ENCODE results near the gene KCNH2.

The KCNH2 gene

DNA sequence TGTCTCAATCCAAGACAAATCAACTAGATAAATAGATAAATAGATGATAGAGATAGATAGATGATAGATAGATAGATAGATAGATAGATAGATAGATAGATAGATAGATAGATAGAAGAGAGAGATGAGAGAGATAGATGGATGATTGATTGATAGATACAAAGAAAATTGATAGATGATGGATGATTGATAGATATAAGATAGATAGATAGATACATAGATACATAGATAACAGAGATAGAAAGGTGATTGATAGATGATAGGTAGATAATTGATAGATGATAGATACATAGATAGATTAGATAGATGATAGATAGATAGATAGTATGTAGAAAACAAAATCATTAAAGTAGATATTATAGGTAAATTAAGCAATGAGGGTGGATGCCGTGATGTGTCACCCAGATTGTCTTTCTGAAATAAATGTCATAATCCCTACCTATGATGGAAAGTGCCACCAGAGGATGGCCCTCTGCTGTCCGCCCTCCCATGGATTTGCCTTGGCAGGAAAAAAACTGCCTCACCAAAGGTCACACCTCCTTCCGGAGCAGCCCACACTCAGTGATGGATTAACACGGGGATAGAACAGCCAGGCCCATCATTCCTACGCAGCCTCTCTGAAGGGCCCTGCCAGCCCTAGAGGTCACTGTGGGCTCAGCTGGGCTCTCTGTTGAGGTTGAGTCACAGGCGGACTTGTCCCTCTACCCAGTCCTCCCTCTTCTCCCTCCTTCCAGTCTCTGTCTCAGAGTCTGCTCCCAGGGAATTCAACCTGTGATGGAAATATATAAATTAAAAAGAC is 50.8 kb downstream of the KCNH2 start:
- H3K4me3 ChIP-seq (replicated peaks; ENCODE audit: low read depth, low read length): no peak overlapping the region
- no peaks in the 10 kb centered on the region; the same call in 1 of the 2 replicates for H3K27me3 ChIP-seq (replicated peaks; ENCODE audit: control insufficient read depth, insufficient read depth, low read length)
- DNase-seq (ENCODE audit: extremely low read depth, insufficient read length): no peak
- TF ChIP-seq, protein P1, sequence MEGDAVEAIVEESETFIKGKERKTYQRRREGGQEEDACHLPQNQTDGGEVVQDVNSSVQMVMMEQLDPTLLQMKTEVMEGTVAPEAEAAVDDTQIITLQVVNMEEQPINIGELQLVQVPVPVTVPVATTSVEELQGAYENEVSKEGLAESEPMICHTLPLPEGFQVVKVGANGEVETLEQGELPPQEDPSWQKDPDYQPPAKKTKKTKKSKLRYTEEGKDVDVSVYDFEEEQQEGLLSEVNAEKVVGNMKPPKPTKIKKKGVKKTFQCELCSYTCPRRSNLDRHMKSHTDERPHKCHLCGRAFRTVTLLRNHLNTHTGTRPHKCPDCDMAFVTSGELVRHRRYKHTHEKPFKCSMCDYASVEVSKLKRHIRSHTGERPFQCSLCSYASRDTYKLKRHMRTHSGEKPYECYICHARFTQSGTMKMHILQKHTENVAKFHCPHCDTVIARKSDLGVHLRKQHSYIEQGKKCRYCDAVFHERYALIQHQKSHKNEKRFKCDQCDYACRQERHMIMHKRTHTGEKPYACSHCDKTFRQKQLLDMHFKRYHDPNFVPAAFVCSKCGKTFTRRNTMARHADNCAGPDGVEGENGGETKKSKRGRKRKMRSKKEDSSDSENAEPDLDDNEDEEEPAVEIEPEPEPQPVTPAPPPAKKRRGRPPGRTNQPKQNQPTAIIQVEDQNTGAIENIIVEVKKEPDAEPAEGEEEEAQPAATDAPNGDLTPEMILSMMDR (IDR thresholded peaks at IDR 0.05; ENCODE audit: insufficient read depth, low read length, poor library complexity, severe bottlenecking): no peak
- no peaks in the 10 kb centered on the region for H3K36me3 ChIP-seq (ENCODE audit: control insufficient read depth, insufficient read depth, low read length)

DNA sequence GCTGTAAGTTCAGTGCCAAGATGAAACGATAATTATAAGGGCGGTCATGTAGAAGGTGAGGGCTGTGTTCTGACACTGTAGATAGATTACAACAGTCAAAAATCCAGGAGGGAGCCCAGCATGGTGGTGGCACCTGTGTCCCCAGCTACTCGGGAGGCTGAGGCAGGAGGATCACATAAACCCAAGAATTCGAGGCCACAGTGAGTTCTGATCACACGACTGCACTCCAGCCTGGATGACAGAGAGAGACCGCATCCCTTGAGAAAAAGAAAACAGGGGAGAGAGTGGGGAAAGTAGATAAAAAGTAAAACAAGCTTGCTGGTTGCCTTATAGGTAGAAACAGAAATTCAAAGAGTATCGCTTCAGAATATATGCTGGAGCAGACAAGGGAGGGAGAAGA is 52.1 kb downstream of the KCNH2 start:
- TF ChIP-seq, protein P1 (IDR thresholded peaks at IDR 0.05; ENCODE audit: insufficient read depth, low read length, poor library complexity, severe bottlenecking): no peak
- no peaks in the 10 kb centered on the region; the same call in 1 of the 2 replicates for H3K27me3 ChIP-seq (replicated peaks; ENCODE audit: control insufficient read depth, insufficient read depth, low read length)
- H3K36me3 ChIP-seq (ENCODE audit: control insufficient read depth, insufficient read depth, low read length): no peaks in the 10 kb centered on the region
- H3K4me3 ChIP-seq (replicated peaks; ENCODE audit: low read depth, low read length): no peak overlapping the region
- DNase-seq (ENCODE audit: extremely low read depth, insufficient read length): no peak

DNA sequence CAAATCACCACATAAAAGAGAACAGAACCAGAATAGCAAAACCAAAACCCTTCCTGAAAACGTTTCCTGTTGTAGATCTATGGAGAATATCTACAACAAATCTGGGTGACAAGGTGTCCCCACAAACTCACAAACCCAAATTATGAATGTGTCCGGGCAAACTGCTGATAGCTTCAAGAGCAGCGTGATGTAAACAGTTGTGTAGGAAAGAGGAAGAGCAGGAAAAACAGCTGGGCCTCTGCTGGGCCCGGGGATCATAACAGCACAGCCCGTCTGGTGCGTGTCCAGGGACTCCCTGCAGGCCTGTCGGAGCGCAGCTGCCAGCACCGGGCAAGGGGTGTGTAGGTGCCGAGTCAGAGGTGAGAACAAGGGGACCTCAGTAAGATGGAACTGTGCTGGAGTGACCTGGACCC is 53.7 kb downstream of the KCNH2 start:
- TF ChIP-seq, protein P1 (IDR thresholded peaks at IDR 0.05; ENCODE audit: insufficient read depth, low read length, poor library complexity, severe bottlenecking): no peak
- no peaks in the 10 kb centered on the region for H3K36me3 ChIP-seq (ENCODE audit: control insufficient read depth, insufficient read depth, low read length)
- no peak for DNase-seq (ENCODE audit: extremely low read depth, insufficient read length)
- H3K27me3 ChIP-seq (replicated peaks; ENCODE audit: control insufficient read depth, insufficient read depth, low read length): peaks cover 3% of the 10 kb centered on the region; the same call in 1 of the 2 replicates
- no peak overlapping the region for H3K4me3 ChIP-seq (replicated peaks; ENCODE audit: low read depth, low read length)

DNA sequence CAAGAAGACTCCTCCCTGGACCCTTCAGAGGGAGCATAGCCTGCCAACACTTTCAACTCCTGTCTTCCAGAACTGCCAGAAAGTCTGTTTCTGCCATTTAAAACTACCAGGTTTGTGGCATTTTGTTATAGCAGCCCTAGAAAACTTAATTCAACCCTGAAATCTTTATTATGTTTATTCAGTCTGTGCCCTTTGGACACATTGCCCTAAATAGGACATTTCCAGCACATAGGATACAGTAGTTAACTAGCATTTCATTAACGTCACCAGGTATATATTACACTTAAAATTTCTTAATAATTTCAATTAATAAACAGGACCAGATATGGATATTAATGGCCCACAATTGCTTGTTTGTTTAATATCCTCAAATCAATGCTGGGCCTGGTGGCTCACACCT is 54.3 kb downstream of the KCNH2 start:
- Histone ChIP-seq H3K4me3 (replicated peaks; ENCODE audit: low read depth, low read length) (no peak overlapping the region), H3K27me3 (replicated peaks; ENCODE audit: control insufficient read depth, insufficient read depth, low read length) (peaks cover 3% of the 10 kb centered on the region; the same call in 1 of the 2 replicates), H3K36me3 (ENCODE audit: control insufficient read depth, insufficient read depth, low read length) (no peaks in the 10 kb centered on the region)
- DNase-seq (ENCODE audit: extremely low read depth, insufficient read length): no peak
- TF ChIP-seq, protein P1 (IDR thresholded peaks at IDR 0.05; ENCODE audit: insufficient read depth, low read length, poor library complexity, severe bottlenecking): no peak

DNA sequence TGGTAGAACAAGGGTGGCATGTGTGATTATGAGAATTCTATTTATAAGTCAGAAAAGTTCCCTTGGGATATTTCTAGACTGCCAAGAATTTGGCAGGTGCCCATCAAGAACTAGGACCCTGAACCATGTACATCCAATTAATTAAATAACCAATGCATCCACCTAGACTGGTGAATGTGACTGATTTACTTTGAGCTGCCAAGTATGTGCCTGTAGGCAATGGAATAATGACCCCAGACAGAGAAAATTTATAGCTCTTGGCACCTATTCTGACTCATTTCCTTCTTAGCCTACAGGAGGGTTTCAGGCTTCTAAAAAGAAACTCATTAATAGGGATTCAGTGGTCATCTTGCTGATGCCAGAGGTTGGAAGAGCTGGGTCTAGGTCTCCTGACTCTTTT is 54.9 kb downstream of the KCNH2 start:
- no peak for DNase-seq (ENCODE audit: extremely low read depth, insufficient read length)
- no peaks in the 10 kb centered on the region for H3K36me3 ChIP-seq (ENCODE audit: control insufficient read depth, insufficient read depth, low read length)
- TF ChIP-seq, protein P1 (IDR thresholded peaks at IDR 0.05; ENCODE audit: insufficient read depth, low read length, poor library complexity, severe bottlenecking): no peak
- no peak overlapping the region for H3K4me3 ChIP-seq (replicated peaks; ENCODE audit: low read depth, low read length)
- peaks cover 3% of the 10 kb centered on the region; the same call in 1 of the 2 replicates for H3K27me3 ChIP-seq (replicated peaks; ENCODE audit: control insufficient read depth, insufficient read depth, low read length)
